ENCODE results near the gene CALN1. TPM values are rescaled to one million over a fixed set of nuclear protein-coding genes. Genes with fewer than 3 reads are reported as not detected.

CALN1 gene
- total and polyA plus RNA-seq, 2 experiments from 2014 or later = 7.6 to 14.5 TPM

- H3F3A ChIP-seq (replicated peaks; ENCODE audit: low read depth) = no peaks in the 10 kb centered on the region
- no peak overlapping the region for H3K4me3 ChIP-seq
- H3K36me3 ChIP-seq (ENCODE audit: insufficient read depth) = no peaks in the 10 kb centered on the region
- H4K20me1 ChIP-seq (replicated peaks; ENCODE audit: insufficient read depth) = no peaks in the 10 kb centered on the region; the same call in 1 of the 2 replicates
- H2AFZ ChIP-seq = no peak overlapping the region
- 0 out of 2 replicates have a peak, but pooled peaks cover 12% of the 10 kb centered on the region for H3K9me2 ChIP-seq (ENCODE audit: insufficient read depth)
- peaks cover 4% of the 10 kb centered on the region; the same call in 1 of the 3 replicates for H3K9me3 Mint-ChIP-seq
- no peak overlapping the region for H3K27ac ChIP-seq (ENCODE audit: low read depth)
- no peak overlapping the region for H3K4me3 Mint-ChIP-seq
- DNase-seq (ENCODE audit: low spot score) (peak; percentile 48), ATAC-seq (peak; percentile 59)
- TF ChIP-seq ETS1 (IDR thresholded peaks at IDR 0.05) (no peak), EZH2 (IDR thresholded peaks at IDR 0.05; ENCODE audit: low read depth, unreplicated experiment) (no peak), ZNF331 (CRISPR knock-in tag; IDR thresholded peaks at IDR 0.05; ENCODE audit: low read depth) (no peak), ZNF114 (CRISPR knock-in tag; IDR thresholded peaks at IDR 0.05) (no peak), POLR2AphosphoS5 (IDR thresholded peaks at IDR 0.05; ENCODE audit: low read depth) (no peak), CREB1 (CRISPR knock-in tag; IDR thresholded peaks at IDR 0.05; ENCODE audit: low read depth) (no peak)
- TF ChIP-seq, protein P1, sequence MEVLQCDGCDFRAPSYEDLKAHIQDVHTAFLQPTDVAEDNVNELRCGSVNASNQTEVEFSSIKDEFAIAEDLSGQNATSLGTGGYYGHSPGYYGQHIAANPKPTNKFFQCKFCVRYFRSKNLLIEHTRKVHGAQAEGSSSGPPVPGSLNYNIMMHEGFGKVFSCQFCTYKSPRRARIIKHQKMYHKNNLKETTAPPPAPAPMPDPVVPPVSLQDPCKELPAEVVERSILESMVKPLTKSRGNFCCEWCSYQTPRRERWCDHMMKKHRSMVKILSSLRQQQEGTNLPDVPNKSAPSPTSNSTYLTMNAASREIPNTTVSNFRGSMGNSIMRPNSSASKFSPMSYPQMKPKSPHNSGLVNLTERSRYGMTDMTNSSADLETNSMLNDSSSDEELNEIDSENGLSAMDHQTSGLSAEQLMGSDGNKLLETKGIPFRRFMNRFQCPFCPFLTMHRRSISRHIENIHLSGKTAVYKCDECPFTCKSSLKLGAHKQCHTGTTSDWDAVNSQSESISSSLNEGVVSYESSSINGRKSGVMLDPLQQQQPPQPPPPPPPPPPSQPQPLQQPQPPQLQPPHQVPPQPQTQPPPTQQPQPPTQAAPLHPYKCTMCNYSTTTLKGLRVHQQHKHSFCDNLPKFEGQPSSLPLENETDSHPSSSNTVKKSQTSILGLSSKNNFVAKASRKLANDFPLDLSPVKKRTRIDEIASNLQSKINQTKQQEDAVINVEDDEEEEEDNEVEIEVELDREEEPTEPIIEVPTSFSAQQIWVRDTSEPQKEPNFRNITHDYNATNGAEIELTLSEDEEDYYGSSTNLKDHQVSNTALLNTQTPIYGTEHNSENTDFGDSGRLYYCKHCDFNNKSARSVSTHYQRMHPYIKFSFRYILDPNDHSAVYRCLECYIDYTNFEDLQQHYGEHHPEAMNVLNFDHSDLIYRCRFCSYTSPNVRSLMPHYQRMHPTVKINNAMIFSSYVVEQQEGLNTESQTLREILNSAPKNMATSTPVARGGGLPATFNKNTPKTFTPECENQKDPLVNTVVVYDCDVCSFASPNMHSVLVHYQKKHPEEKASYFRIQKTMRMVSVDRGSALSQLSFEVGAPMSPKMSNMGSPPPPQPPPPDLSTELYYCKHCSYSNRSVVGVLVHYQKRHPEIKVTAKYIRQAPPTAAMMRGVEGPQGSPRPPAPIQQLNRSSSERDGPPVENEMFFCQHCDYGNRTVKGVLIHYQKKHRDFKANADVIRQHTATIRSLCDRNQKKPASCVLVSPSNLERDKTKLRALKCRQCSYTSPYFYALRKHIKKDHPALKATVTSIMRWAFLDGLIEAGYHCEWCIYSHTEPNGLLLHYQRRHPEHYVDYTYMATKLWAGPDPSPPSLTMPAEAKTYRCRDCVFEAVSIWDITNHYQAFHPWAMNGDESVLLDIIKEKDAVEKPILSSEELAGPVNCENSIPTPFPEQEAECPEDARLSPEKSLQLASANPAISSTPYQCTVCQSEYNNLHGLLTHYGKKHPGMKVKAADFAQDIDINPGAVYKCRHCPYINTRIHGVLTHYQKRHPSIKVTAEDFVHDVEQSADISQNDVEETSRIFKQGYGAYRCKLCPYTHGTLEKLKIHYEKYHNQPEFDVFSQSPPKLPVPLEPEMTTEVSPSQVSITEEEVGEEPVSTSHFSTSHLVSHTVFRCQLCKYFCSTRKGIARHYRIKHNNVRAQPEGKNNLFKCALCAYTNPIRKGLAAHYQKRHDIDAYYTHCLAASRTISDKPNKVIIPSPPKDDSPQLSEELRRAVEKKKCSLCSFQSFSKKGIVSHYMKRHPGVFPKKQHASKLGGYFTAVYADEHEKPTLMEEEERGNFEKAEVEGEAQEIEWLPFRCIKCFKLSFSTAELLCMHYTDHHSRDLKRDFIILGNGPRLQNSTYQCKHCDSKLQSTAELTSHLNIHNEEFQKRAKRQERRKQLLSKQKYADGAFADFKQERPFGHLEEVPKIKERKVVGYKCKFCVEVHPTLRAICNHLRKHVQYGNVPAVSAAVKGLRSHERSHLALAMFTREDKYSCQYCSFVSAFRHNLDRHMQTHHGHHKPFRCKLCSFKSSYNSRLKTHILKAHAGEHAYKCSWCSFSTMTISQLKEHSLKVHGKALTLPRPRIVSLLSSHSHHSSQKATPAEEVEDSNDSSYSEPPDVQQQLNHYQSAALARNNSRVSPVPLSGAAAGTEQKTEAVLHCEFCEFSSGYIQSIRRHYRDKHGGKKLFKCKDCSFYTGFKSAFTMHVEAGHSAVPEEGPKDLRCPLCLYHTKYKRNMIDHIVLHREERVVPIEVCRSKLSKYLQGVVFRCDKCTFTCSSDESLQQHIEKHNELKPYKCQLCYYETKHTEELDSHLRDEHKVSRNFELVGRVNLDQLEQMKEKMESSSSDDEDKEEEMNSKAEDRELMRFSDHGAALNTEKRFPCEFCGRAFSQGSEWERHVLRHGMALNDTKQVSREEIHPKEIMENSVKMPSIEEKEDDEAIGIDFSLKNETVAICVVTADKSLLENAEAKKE (CRISPR knock-in tag; IDR thresholded peaks at IDR 0.05) = no peak
- TF ChIP-seq, protein P2, sequence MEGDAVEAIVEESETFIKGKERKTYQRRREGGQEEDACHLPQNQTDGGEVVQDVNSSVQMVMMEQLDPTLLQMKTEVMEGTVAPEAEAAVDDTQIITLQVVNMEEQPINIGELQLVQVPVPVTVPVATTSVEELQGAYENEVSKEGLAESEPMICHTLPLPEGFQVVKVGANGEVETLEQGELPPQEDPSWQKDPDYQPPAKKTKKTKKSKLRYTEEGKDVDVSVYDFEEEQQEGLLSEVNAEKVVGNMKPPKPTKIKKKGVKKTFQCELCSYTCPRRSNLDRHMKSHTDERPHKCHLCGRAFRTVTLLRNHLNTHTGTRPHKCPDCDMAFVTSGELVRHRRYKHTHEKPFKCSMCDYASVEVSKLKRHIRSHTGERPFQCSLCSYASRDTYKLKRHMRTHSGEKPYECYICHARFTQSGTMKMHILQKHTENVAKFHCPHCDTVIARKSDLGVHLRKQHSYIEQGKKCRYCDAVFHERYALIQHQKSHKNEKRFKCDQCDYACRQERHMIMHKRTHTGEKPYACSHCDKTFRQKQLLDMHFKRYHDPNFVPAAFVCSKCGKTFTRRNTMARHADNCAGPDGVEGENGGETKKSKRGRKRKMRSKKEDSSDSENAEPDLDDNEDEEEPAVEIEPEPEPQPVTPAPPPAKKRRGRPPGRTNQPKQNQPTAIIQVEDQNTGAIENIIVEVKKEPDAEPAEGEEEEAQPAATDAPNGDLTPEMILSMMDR (conservative IDR thresholded peaks at IDR 0.05; ENCODE audit: low read depth in 2 of 2) = no peak
- peaks cover 3% of the 10 kb centered on the region for H3K36me3 Mint-ChIP-seq (ENCODE audit: low read depth)
- H3K27me3 Mint-ChIP-seq (ENCODE audit: insufficient read depth, low read depth, poor library complexity) = no peaks in the 10 kb centered on the region
- no peak overlapping the region; the same call in 1 of the 2 replicates for H3K4me2 ChIP-seq
- H3K4me1 ChIP-seq (ENCODE audit: insufficient read depth) = peaks cover 13% of the 10 kb centered on the region; the same call in 1 of the 2 replicates
- H3K4me1 Mint-ChIP-seq = peaks cover 22% of the 10 kb centered on the region
- H3K27me3 ChIP-seq (ENCODE audit: insufficient read depth) = peaks cover 7% of the 10 kb centered on the region; the same call in 1 of the 2 replicates
- H3K79me2 ChIP-seq (replicated peaks; ENCODE audit: insufficient read depth) = no peaks in the 10 kb centered on the region
- H3K27ac Mint-ChIP-seq = no peak overlapping the region
Measured at GRCh38 chr7:71780282-71780681, 631.9 kb downstream of the CALN1 start.

Data from GM23338 (cell line).